ENCODE measurements around the gene INTU.

Gene INTU

GRCh38 chr4:127622921-127623796, 9.6 kb upstream of the INTU start:
- peaks cover 11% of the 10 kb centered on the region for H3K4me1 ChIP-seq (ENCODE audit: low read length)
- no peak for TF ChIP-seq CTCF (IDR thresholded peaks at IDR 0.05; ENCODE audit: low read depth, low read length)
- no peak for TF ChIP-seq EZH2phosphoT487 (IDR thresholded peaks at IDR 0.05; ENCODE audit: low read depth)
- H3K4me3 ChIP-seq (ENCODE audit: low read length), result no peak overlapping the region
- no peak overlapping the region for H3K9ac ChIP-seq (ENCODE audit: low read length)
- no peaks in the 10 kb centered on the region for H3K36me3 ChIP-seq (replicated peaks; ENCODE audit: low read depth, low read length)
- no peak overlapping the region for H3K4me2 ChIP-seq (ENCODE audit: low read length)
- no peaks in the 10 kb centered on the region for H4K20me1 ChIP-seq (ENCODE audit: insufficient read depth, low read length)
- H3K79me2 ChIP-seq (ENCODE audit: low read length), result no peaks in the 10 kb centered on the region
- no peak overlapping the region for H3K27ac ChIP-seq (ENCODE audit: low read length)
- H3K27me3 ChIP-seq (ENCODE audit: low read depth, low read length), result peaks cover 25% of the 10 kb centered on the region
- no peaks in the 10 kb centered on the region for H3K9me3 ChIP-seq (ENCODE audit: insufficient read depth, low read length)
- H2AFZ ChIP-seq (ENCODE audit: low read depth, low read length), result no peak overlapping the region

- H3K9ac ChIP-seq (ENCODE audit: low read length), result no peak overlapping the region
- peak overlapping the region; percentile 19; the same call in 1 of the 2 replicates for H3K4me2 ChIP-seq (ENCODE audit: low read length)
Observed at GRCh38 chr4:127623797-127624083, 9.0 kb upstream of the INTU start.

GRCh38 chr4:127624173-127624572, 8.6 kb upstream of the INTU start:
- peaks cover 24% of the 10 kb centered on the region for H3K27me3 ChIP-seq (ENCODE audit: low read depth, low read length)
- no peak overlapping the region for H3K9ac ChIP-seq (ENCODE audit: low read length)
- TF ChIP-seq EZH2phosphoT487 (IDR thresholded peaks at IDR 0.05; ENCODE audit: low read depth) (no peak), CTCF (IDR thresholded peaks at IDR 0.05; ENCODE audit: low read depth, low read length) (no peak)
- H3K79me2 ChIP-seq (ENCODE audit: low read length), result no peaks in the 10 kb centered on the region
- H3K36me3 ChIP-seq (replicated peaks; ENCODE audit: low read depth, low read length), result no peaks in the 10 kb centered on the region
- H3K27ac ChIP-seq (ENCODE audit: low read length), result no peak overlapping the region
- H3K4me2 ChIP-seq (ENCODE audit: low read length), result peak overlapping the region; percentile 19
- H3K9me3 ChIP-seq (ENCODE audit: insufficient read depth, low read length), result no peaks in the 10 kb centered on the region
- no peak overlapping the region for H2AFZ ChIP-seq (ENCODE audit: low read depth, low read length)
- peaks cover 11% of the 10 kb centered on the region for H3K4me1 ChIP-seq (ENCODE audit: low read length)
- no peaks in the 10 kb centered on the region for H4K20me1 ChIP-seq (ENCODE audit: insufficient read depth, low read length)
- H3K4me3 ChIP-seq (ENCODE audit: low read length), result no peak overlapping the region

More at GRCh38 chr4:127623797-127624083, 9.0 kb upstream of the INTU start:
- H3K27me3 ChIP-seq (ENCODE audit: low read depth, low read length), result peaks cover 25% of the 10 kb centered on the region
- H2AFZ ChIP-seq (ENCODE audit: low read depth, low read length), result no peak overlapping the region
- H3K9me3 ChIP-seq (ENCODE audit: insufficient read depth, low read length), result no peaks in the 10 kb centered on the region
- no peaks in the 10 kb centered on the region for H3K36me3 ChIP-seq (replicated peaks; ENCODE audit: low read depth, low read length)
- H3K4me1 ChIP-seq (ENCODE audit: low read length), result peaks cover 11% of the 10 kb centered on the region
- no peak for TF ChIP-seq CTCF (IDR thresholded peaks at IDR 0.05; ENCODE audit: low read depth, low read length)
- TF ChIP-seq EZH2phosphoT487 (IDR thresholded peaks at IDR 0.05; ENCODE audit: low read depth), result no peak
- no peaks in the 10 kb centered on the region for H3K79me2 ChIP-seq (ENCODE audit: low read length)
- no peak overlapping the region for H3K4me3 ChIP-seq (ENCODE audit: low read length)
- no peaks in the 10 kb centered on the region for H4K20me1 ChIP-seq (ENCODE audit: insufficient read depth, low read length)
- no peak overlapping the region for H3K27ac ChIP-seq (ENCODE audit: low read length)

GRCh38 chr4:127629371-127629770, 3.4 kb upstream of the INTU start:
- Histone ChIP-seq H3K9ac (ENCODE audit: low read length) (no peak overlapping the region), H2AFZ (ENCODE audit: low read depth, low read length) (no peak overlapping the region)

More at GRCh38 chr4:127629371-127629770, 3.4 kb upstream of the INTU start:
- H3K9me3 ChIP-seq (ENCODE audit: insufficient read depth, low read length), result no peaks in the 10 kb centered on the region
- H4K20me1 ChIP-seq (ENCODE audit: insufficient read depth, low read length), result no peaks in the 10 kb centered on the region
- H3K79me2 ChIP-seq (ENCODE audit: low read length), result no peaks in the 10 kb centered on the region
- no peak overlapping the region for H3K4me3 ChIP-seq (ENCODE audit: low read length)
- peaks cover 18% of the 10 kb centered on the region for H3K27me3 ChIP-seq (ENCODE audit: low read depth, low read length)
- no peak overlapping the region for H3K4me2 ChIP-seq (ENCODE audit: low read length)
- H3K36me3 ChIP-seq (replicated peaks; ENCODE audit: low read depth, low read length), result no peaks in the 10 kb centered on the region
- no peak for TF ChIP-seq EZH2phosphoT487 (IDR thresholded peaks at IDR 0.05; ENCODE audit: low read depth)
- peaks cover 4% of the 10 kb centered on the region for H3K4me1 ChIP-seq (ENCODE audit: low read length)
- H3K27ac ChIP-seq (ENCODE audit: low read length), result no peak overlapping the region

Measured in OCI-LY3 (cell line).